GM12878 (cell line): Measurements from ENCODE around the gene AGER.

Source experiments
- MXI1 ChIP-seq: fragments of 150-350 bp; IDR thresholded peaks from 2 replicates; pipeline ENCODE4 v1.6.1; 2011; ENCODE audit warnings: low read depth, mild to moderate bottlenecking, inconsistent platforms, low read length, improper control_type of control experiment
- MYC ChIP-seq: IDR thresholded peaks from 2 replicates; pipeline ENCODE4 v1.6.1; 2011; ENCODE audit warnings: mild to moderate bottlenecking, low read length, moderate library complexity, inconsistent platforms; ENCODE audit not compliant: insufficient read depth, insufficient replicate concordance, insufficient read length, severe bottlenecking
- ZSCAN29 ChIP-seq: fragments of 450-650 bp; IDR thresholded peaks from 2 replicates; pipeline ENCODE4 v1.6.1; 2017; ENCODE audit warnings: mild to moderate bottlenecking, moderate library complexity

DNA sequence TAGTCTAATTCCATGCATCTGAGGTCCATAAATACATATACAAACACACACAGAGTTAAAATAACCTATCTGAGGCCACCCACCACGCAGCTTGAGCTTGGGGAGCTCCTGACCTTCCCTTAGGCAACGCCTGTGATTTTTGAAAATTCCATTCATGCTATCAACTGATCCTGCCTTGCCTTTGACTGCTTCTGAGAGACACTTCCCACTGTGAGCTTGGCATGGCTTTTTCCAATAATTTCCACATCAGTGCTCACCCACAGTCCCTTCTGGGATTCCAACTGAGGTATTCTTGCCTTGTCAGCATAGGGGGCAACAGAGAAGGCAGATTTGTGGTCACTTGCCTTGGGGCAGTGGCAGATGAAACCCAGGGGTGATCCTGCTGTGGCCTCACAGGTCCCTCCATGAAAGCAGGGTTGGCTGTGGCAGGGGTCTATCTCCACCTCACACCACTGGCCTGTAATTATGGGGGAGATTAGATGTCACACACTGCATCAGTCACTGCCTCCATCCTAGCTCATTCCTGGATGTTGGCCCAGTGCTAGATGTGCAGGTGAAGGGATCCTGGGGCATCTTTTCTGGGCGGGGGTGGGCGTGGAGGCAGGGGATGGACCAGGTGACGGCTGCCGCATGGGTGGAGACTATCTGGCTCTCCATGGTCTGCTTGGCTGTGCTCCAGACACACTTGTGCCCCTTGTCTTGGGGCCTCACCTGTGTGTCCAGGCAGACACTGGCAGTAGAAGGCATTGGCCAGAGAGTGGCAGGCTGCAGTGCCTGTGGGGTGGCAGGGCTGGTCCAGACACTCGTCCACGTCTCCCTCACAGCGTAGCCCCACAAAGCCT, 19.6 kb upstream of the AGER start:
- TF ChIP-seq ZSCAN29: no peak
- TF ChIP-seq MYC: no peak
- no peak for TF ChIP-seq MXI1
